Stimulated activated CD8-positive, alpha-beta memory T cell treated with anti-CD3 and anti-CD28 coated beads, Interleukin-4, amount 100 ng/mL, for 24 hours (primary cell): ENCODE data around the gene MESD.

Experiments
- DNase-seq: peaks from one replicate; pipeline ENCODE4 v3.0.0-alpha.2; 2020; ENCODE audit warnings: low read depth

Gene MESD

DNA sequence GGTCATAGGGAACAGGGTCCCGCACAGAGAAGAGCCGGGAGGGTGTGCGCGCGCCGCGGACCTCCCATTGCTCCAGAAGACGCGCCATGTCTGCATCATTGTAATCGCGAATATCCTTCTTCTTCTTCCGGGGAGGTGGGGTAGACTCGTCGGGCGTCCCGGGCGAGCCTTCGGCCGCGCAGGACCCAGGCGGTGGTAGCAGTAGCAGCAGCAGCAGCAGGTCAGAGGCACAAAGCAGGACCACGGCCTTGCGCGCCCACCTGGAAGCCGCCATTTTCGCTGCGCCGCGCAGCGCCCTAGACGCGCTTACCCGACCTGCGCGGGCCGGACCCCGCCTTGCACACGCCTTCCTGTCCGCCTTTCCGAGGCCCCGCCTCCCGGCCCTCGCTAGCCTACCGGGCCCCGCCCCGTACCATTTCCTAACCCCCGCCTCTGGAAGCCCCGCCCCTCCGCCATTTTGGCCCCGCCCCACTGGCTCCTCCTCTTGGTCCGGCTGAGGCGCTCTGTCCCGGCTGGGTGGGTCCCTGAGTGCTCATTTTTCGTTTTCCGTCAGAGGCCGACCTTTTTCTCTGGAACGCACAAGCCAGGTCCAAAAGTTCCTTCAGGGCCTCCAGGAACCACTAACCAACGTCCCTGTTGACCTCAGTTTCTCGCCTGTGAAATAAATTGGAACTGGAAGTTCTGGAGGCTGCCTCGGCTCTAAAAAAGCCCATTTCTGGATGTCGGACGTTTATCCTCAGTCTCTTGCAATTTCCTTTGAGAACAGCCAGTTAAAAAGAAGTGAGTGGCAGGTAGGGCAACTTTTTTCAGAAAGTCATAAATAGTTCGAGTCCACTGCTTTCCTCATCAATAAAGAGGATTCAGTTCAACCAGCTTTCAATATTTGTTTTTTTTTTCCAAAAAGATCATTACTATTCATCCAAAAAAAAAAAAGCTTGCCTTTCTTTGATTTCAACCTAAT lies at the start of gene MESD:
MESD (minus strand) TSS at position 302 of the 961 bp plus-strand sequence; CDS start at position 274, 28 bp downstream.
- DNase-seq, result peak; percentile 97

GRCh38 chr15:81038975-81039607 lies 49.5 kb upstream of the MESD start:
- no peak for DNase-seq

DNA sequence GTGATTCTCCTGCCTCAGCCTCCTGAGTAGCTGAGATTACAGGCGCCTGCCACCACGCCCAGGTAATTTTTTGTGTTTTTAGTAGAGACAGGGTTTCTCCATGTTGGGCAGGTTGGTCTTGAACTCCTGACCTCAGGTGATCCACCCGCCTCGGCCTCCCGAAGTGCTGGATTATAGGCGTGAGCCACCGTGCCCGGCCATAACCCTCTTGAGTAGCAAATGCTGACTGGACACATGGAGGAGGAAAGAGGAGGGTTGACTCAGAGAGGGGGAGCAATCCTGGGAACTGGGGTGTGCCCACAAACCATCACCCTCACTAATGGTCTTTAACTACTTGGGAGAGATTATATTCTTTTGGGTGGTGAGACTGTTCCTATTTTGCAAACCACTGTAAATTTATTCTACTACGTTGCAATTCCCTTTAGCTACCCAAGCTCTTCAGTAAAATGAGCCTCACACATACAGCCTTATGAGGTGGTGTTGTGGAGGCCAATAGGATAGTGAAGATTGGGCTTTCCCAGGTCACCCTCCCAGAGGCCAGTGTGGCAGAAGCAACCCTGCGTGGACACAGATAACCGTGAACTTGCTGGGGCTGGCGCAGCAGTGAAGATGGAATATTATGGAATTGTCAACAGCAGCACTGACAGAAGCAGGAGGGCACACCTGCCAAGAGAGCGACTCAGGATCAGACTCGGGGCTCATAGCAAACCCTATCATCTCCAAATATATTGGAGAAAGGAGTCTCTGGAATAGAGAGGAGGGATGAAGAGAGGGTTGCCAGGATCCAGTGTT lies 48.5 kb upstream of the MESD start:
- no peak for DNase-seq

- no peak for DNase-seq
Observed at GRCh38 chr15:81033508-81033907, 43.9 kb upstream of the MESD start.

GRCh38 chr15:81032818-81033217 lies 43.2 kb upstream of the MESD start:
- no peak for DNase-seq

GRCh38 chr15:81032355-81032754 lies 42.7 kb upstream of the MESD start:
- DNase-seq, result no peak

DNA sequence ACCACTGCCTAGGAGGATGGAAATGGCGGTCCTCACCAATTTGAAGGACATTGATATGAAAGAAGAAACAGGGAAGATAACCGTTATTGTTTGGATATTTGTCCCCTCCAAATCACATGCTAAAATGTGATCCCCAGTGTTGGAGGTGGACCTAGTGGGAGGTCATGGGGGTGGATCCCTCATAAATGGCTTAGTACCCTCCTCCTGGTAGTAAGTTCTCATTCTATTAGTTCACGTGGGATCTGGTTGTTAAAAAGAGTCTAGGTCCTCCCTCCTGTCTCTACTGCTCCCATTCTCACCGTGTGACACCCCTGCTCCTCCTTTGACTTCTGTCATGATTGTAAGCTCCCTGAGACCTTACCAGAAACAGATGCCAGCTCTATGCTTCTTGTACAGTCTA lies 41.6 kb upstream of the MESD start:
- DNase-seq, result no peak

GRCh38 chr15:81030301-81030750 lies 40.7 kb upstream of the MESD start:
- no peak for DNase-seq

GRCh38 chr15:81029414-81030300 lies 40.0 kb upstream of the MESD start:
- DNase-seq, result no peak

DNA sequence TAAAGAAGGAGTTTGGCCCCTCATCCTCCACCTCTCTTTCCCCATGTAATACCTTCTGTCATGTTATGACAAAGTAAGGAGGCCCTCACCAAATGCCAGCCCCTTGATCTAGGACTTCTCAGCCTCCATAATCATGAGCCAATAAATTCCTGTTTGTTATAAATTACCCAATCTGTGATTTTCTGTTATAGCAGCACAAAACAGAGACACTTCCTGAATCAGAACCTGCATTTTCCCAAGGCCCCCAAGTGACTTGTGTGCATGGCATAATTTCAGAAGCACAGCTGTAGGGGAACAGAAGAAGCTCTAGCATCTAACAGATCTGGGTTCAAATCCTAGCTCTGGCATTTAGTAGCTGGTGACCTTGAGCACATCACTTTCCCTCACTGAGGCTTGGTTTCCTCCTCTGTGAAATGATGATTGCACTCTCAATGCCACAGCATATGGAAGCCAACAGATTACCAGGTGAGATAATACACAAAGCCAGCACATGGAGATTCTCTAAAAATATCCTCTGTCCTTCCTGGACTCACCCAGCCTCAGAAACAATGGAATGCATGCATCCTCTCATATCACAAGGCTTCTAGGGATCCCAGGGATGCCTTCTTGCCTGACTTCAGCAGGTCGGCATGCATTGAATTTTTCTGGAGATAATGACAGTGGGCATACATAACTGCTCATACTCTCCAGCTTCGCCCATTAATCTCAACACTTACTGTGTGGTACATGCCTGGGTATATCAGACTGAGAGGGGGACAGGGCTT lies 37.4 kb upstream of the MESD start:
- no peak for DNase-seq

DNA sequence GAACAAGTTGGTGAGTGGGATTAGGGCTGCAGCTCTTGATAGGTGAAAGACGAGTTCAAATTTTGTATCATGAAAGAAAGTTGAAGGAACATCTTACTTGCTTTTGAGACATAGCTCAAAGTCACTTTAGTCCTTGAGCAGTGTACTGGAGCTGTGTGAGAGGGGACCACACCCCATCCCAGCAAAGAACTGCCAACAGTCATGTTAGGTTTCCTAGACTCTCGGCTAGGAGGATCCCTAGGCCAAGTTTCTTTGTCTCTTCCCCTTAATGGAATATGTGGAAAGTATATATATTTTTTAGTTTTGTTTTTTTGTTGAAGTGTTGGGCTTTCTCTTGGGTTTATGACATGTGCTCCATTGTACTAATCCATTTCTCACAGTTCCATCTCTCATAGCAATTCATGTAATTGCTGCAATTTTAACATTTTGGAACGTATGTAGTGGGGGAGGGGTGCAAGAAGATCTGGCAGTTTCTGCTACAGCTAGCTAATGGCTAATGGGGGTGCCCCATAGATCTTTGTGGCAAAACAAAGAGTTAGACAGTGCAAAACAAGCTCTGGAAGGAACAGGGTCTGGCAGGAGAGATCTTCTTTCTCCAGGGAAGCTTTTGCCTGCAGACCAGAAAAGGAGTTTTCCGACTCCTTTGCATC lies 36.2 kb upstream of the MESD start:
- DNase-seq, result no peak

- DNase-seq, result no peak
Observed at GRCh38 chr15:81024936-81025335, 35.3 kb upstream of the MESD start.

- no peak for DNase-seq
Observed at GRCh38 chr15:81024265-81024872, 34.8 kb upstream of the MESD start.

DNA sequence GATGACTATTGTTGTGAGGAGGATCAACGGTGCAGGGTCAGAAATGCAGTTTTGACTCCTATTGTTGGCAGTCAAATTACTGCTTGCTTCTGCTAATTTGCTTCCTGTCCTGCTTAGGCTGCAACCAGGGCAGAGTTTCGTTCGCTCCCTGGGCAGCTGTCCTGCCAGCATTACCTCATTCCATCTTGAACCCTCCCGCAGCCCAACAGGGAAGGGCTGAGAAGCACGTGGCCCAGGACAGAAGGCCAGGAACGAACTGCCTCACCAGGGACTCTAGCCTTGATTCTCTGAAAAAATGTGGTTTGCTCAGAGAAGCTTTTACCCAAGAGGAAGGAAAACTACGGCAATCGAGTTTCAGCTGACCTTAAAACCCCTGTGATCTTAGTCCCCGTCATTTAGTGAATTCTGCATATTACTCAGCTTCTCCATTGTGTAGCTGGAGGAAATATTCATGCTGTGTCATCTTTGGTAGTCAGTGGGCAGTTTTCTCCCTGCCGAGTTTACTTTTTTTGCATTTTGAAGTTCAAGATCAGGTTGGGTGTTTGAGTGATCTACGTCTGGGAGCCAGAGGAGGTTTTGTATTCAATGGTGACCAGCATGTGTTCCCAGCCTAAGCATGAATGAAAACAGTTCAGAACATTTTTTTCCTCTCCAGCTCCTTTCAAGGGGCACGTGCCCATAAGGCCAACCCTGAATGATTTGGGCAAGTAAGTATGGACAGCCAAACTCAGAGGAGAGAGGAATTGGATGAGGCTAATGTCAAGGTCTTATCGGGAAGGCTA lies 34.1 kb upstream of the MESD start:
- DNase-seq, result no peak

DNA sequence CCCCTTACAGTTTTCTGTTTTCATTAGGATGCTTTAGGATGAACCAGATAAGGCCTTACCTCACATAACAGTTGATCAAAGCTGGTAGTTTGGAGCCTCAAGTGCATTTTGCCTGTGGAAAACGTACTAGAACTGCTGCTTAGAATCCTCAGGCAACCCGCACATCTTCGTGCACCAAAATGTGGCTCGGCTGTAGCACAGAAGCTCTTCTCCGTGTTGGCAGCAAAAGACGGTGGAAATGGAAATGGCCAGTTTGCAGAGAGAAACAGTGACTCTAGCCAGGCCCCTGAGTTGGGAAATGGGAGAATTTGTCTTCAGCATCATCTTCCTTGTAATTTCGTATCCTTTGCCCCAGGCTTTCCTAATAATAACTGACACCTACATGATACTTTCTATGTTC lies 31.7 kb upstream of the MESD start:
- DNase-seq, result no peak

DNA sequence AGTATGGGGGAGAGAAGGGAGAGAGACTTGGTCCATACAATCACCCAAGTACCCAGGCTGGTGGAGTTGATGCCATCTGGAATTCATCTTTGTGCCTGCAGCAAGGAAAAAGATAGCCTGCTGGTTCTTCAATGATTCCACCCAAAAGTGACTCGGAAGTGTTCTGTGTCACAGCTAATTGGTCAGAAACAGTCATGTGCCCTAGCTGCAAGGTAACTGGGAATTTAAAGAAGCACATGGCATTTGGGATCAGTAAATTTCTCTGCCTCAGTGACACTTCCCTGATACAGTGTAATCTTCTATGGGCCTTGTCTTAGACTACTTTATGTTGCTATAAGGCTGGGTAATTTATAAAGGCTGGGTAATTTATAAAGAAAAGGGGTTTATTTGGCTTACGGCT lies 28.6 kb upstream of the MESD start:
- no peak for DNase-seq

DNA sequence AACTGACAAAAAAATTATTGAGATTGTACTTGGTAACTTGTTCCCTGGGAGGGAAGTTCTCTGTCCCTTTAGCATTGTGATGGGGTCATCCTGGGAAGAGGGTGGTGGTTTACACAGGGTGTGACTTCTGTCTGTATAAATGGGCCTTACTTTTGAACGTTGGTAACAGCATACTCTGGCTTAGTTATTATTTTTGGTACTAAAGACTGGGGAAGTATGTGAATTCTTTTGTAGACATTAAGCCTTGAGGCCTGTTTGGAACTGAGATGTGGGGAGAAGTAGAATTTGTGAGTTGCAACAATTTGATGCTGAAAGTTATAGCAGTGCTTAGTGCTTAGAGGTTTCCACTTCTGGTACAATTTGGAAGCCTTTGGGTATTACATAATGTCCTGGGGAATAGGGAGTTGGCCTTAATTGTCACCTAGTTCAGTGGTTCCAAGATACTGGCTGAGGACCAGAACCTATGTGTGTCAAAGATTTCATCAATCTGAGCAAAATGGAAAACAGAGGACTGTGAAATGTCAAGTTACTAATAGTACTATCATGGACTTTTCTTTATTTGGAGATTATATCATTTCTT lies 27.0 kb upstream of the MESD start:
- DNase-seq, result no peak
